B cell (primary cell): ENCODE data around the gene FAM229B.

Experiments used
- EZH2 ChIP-seq: IDR thresholded peaks from 2 replicates; pipeline ENCODE4 v1.6.1; 2012; ENCODE audit warnings: borderline replicate concordance, low read depth, mild to moderate bottlenecking, moderate library complexity, low read length; ENCODE audit not compliant: insufficient read depth, poor library complexity, severe bottlenecking
- TF ChIP-seq, protein P1 (sequence below): fragments of 200-600 bp; IDR thresholded peaks from one replicate; pipeline ENCODE4 v1.8.0; 2022; ENCODE audit warnings: antibody characterized with exemption, mild to moderate bottlenecking

DNA sequence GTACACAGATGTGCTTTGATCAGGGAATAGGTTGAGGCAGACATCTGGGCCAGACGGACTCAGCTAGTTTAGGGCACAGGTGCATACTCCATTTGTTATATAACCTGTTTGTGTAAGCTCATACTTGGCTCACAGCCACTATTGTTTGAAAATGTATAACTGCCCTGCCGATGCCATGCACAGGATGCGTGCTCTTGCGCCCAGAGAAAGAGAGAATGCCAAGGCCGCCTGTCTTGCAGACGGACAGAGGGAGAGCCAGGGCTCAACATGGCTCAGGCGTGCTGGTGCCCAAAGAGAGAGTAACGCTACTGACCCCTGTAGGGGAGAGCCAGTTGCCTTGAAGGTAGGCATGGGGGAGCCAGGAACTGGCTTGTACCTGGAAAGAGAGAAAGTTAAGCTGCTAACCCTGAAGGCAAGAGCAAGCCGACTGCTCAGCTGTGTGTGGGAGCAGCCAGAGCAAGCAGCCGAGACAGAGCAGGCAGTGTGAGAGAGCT, 57.7 kb downstream of the FAM229B start:
- TF ChIP-seq, protein P1, sequence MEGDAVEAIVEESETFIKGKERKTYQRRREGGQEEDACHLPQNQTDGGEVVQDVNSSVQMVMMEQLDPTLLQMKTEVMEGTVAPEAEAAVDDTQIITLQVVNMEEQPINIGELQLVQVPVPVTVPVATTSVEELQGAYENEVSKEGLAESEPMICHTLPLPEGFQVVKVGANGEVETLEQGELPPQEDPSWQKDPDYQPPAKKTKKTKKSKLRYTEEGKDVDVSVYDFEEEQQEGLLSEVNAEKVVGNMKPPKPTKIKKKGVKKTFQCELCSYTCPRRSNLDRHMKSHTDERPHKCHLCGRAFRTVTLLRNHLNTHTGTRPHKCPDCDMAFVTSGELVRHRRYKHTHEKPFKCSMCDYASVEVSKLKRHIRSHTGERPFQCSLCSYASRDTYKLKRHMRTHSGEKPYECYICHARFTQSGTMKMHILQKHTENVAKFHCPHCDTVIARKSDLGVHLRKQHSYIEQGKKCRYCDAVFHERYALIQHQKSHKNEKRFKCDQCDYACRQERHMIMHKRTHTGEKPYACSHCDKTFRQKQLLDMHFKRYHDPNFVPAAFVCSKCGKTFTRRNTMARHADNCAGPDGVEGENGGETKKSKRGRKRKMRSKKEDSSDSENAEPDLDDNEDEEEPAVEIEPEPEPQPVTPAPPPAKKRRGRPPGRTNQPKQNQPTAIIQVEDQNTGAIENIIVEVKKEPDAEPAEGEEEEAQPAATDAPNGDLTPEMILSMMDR = no peak
- no peak for TF ChIP-seq EZH2
